HEK293 (cell line): ENCODE results near the gene AP3B1.

Experiments used
- CTCF ChIA-PET: fragments of 350-600 bp; formaldehyde crosslinking; extraction: SDS; loops from one replicate; lab custom pipeline; 2021; ENCODE audit warnings: antibody characterized with exemption; lab: Yijun Ruan, JAX
- POLR2A ChIA-PET: fragments of 300-600 bp; formaldehyde crosslinking; extraction: SDS; loops from one replicate; lab custom pipeline; 2020; ENCODE audit warnings: antibody characterized with exemption, inconsistent platforms; lab: Yijun Ruan, JAX
- H3K27ac ChIP-seq: fragments of 200-500 bp; sonication (Bioruptor generic); 2 replicates; pipeline ENCODE4 v1.5.1; 2014; ENCODE audit warnings: low read depth, low read length, control low read depth, inconsistent platforms; ENCODE audit errors: extremely low read depth
- H3K36me3 ChIP-seq, 2 experiments: fragments of 200-500 bp in 1 of 2; sonication (Bioruptor generic) in 1 of 2; 1 replicate in 1 of 2; 2 replicates in 1 of 2; pipeline ENCODE4 v1.5.1; 2014 to 2017; ENCODE audit warnings: inconsistent platforms in 2 of 2, low read length in 2 of 2; ENCODE audit not compliant: control insufficient read depth in 2 of 2, insufficient read depth in 1 of 2
- H3K4me1 ChIP-seq: fragments of 200-500 bp; sonication (Bioruptor generic); 2 replicates; pipeline ENCODE4 v1.5.1; 2014; ENCODE audit warnings: mild to moderate bottlenecking, low read length, inconsistent platforms; ENCODE audit not compliant: control insufficient read depth, insufficient read depth
- H3K4me3 ChIP-seq: 2 replicates; pipeline ENCODE4 v1.5.1; 2011; ENCODE audit warnings: low read depth, mild to moderate bottlenecking, control low read depth, low read length, moderate library complexity
- H3K9me3 ChIP-seq: fragments of 200-500 bp; sonication (Bioruptor generic); 2 replicates; pipeline ENCODE4 v1.5.1; 2014; ENCODE audit warnings: low read depth, low read length, inconsistent platforms; ENCODE audit not compliant: control insufficient read depth, insufficient read depth
- AEBP2 ChIP-seq: fragments of 450-650 bp; formaldehyde crosslinking; IDR thresholded peaks from 2 replicates; pipeline ENCODE4 v1.5.1; 2016; ENCODE audit warnings: missing biosample characterization, missing genetic modification characterization, borderline replicate concordance
- EGR2 ChIP-seq: fragments of 450-650 bp; formaldehyde crosslinking; IDR thresholded peaks from 2 replicates; pipeline ENCODE4 v1.5.1; 2016; ENCODE audit warnings: low read depth, missing biosample characterization, missing genetic modification characterization
- ELK4 ChIP-seq: IDR thresholded peaks from 2 replicates; pipeline ENCODE4 v1.6.1; 2011; ENCODE audit warnings: mild to moderate bottlenecking, low read depth, low read length, borderline replicate concordance
- GLIS2 ChIP-seq: fragments of 450-650 bp; formaldehyde crosslinking; IDR thresholded peaks from 2 replicates; pipeline ENCODE4 v1.5.1; 2016; ENCODE audit warnings: missing biosample characterization, missing genetic modification characterization
- OSR2 ChIP-seq: fragments of 450-650 bp; formaldehyde crosslinking; IDR thresholded peaks from 2 replicates; pipeline ENCODE4 v1.5.1; 2016; ENCODE audit warnings: missing biosample characterization, missing genetic modification characterization
- ZFHX2 ChIP-seq: fragments of 450-650 bp; formaldehyde crosslinking; conservative IDR thresholded peaks from 2 replicates; pipeline ENCODE4 v1.5.1; 2016; ENCODE audit warnings: missing biosample characterization, missing genetic modification characterization
- ZFP37 ChIP-seq: fragments of 450-650 bp; formaldehyde crosslinking; IDR thresholded peaks from 2 replicates; pipeline ENCODE4 v1.5.1; 2016; ENCODE audit warnings: missing biosample characterization, missing genetic modification characterization
- ZNF133 ChIP-seq: fragments of 450-650 bp; formaldehyde crosslinking; IDR thresholded peaks from 2 replicates; pipeline ENCODE4 v1.5.1; 2016; ENCODE audit warnings: missing biosample characterization, missing genetic modification characterization
- ZNF140 ChIP-seq: fragments of 450-650 bp; formaldehyde crosslinking; IDR thresholded peaks from 2 replicates; pipeline ENCODE4 v1.5.1; 2016; ENCODE audit warnings: missing biosample characterization, missing genetic modification characterization
- ZNF169 ChIP-seq: fragments of 450-650 bp; formaldehyde crosslinking; IDR thresholded peaks from 2 replicates; pipeline ENCODE4 v1.5.1; 2016; ENCODE audit warnings: missing biosample characterization, missing genetic modification characterization
- ZNF18 ChIP-seq: fragments of 450-650 bp; formaldehyde crosslinking; IDR thresholded peaks from 2 replicates; pipeline ENCODE4 v1.5.1; 2016; ENCODE audit warnings: missing biosample characterization, missing genetic modification characterization
- ZNF292 ChIP-seq: fragments of 450-650 bp; formaldehyde crosslinking; IDR thresholded peaks from 2 replicates; pipeline ENCODE4 v1.5.1; 2016; ENCODE audit warnings: low read depth, missing biosample characterization, missing genetic modification characterization, borderline replicate concordance
- ZNF354C ChIP-seq: fragments of 450-650 bp; formaldehyde crosslinking; IDR thresholded peaks from 2 replicates; pipeline ENCODE4 v1.5.1; 2016; ENCODE audit warnings: missing biosample characterization, missing genetic modification characterization, low read depth, borderline replicate concordance
- ZNF423 ChIP-seq: fragments of 450-650 bp; formaldehyde crosslinking; IDR thresholded peaks from 2 replicates; pipeline ENCODE4 v1.5.1; 2016; ENCODE audit warnings: missing biosample characterization, missing genetic modification characterization
- ZNF449 ChIP-seq: fragments of 450-650 bp; formaldehyde crosslinking; IDR thresholded peaks from 2 replicates; pipeline ENCODE4 v1.5.1; 2017; ENCODE audit warnings: missing biosample characterization, mild to moderate bottlenecking, missing genetic modification characterization, moderate library complexity
- ZNF473 ChIP-seq: fragments of 450-650 bp; formaldehyde crosslinking; IDR thresholded peaks from 2 replicates; pipeline ENCODE4 v1.5.1; 2017; ENCODE audit warnings: missing biosample characterization, missing genetic modification characterization
- ZNF501 ChIP-seq: fragments of 450-650 bp; formaldehyde crosslinking; IDR thresholded peaks from 2 replicates; pipeline ENCODE4 v1.5.1; 2016; ENCODE audit warnings: missing biosample characterization, missing genetic modification characterization
- ZNF571 ChIP-seq: fragments of 450-650 bp; formaldehyde crosslinking; IDR thresholded peaks from 2 replicates; pipeline ENCODE4 v1.5.0; 2017; ENCODE audit warnings: missing biosample characterization, missing genetic modification characterization
- ZNF580 ChIP-seq: fragments of 450-650 bp; formaldehyde crosslinking; IDR thresholded peaks from 2 replicates; pipeline ENCODE4 v1.5.1; 2016; ENCODE audit warnings: missing biosample characterization, missing genetic modification characterization
- ZNF610 ChIP-seq: fragments of 450-650 bp; formaldehyde crosslinking; IDR thresholded peaks from 2 replicates; pipeline ENCODE4 v1.5.1; 2016; ENCODE audit warnings: missing biosample characterization, missing genetic modification characterization, borderline replicate concordance
- ZNF624 ChIP-seq: fragments of 450-650 bp; formaldehyde crosslinking; IDR thresholded peaks from 2 replicates; pipeline ENCODE4 v1.5.1; 2017; ENCODE audit warnings: missing biosample characterization, missing genetic modification characterization
- ZNF677 ChIP-seq: fragments of 450-650 bp; IDR thresholded peaks from 2 replicates; pipeline ENCODE4 v1.5.0; 2018; ENCODE audit warnings: missing biosample characterization, mild to moderate bottlenecking, missing genetic modification characterization, moderate library complexity
- ZNF785 ChIP-seq: fragments of 450-650 bp; formaldehyde crosslinking; IDR thresholded peaks from 2 replicates; pipeline ENCODE4 v1.5.1; 2016; ENCODE audit warnings: missing biosample characterization, missing genetic modification characterization
- ZNF791 ChIP-seq: fragments of 450-650 bp; formaldehyde crosslinking; IDR thresholded peaks from 2 replicates; pipeline ENCODE4 v1.5.1; 2016; ENCODE audit warnings: missing biosample characterization, missing genetic modification characterization
- ZNF843 ChIP-seq: fragments of 450-650 bp; formaldehyde crosslinking; IDR thresholded peaks from 2 replicates; pipeline ENCODE4 v1.5.1; 2016; ENCODE audit warnings: missing biosample characterization, missing genetic modification characterization

The AP3B1 gene

GRCh38 chr5:78235289-78235688, 59.2 kb downstream of the AP3B1 start (continued):
- TF ChIP-seq ZNF624 (no peak), ZNF571 (no peak), ZNF473 (tag by site-specific recombination) (no peak), ZNF501 (tag by site-specific recombination) (no peak), ZNF785 (tag by site-specific recombination) (no peak)

- Histone ChIP-seq H3K9me3 (no peaks in the 10 kb centered on the region), H3K4me3 (no peak overlapping the region), H3K27ac (no peak overlapping the region), H3K4me1 (no peaks in the 10 kb centered on the region), H3K36me3 (peaks cover 0 to 3% of the 10 kb centered on the region in 2 experiments; a peak in 2 of 3 replicates)
- peak; percentile 81 for TF ChIP-seq ZFHX2 (tag by site-specific recombination)
- no peak for TF ChIP-seq ZNF140 (tag by site-specific recombination)
- peak; percentile 80; the same call in 1 of the 2 replicates for TF ChIP-seq EGR2
- POLR2A ChIA-PET: no interaction called here
- CTCF ChIA-PET: no interaction called here
Observed at GRCh38 chr5:78234804-78235203, 59.7 kb downstream of the AP3B1 start.

- ChIA-PET POLR2A (no interaction called here), CTCF (no interaction called here)
- no peaks in the 10 kb centered on the region for H3K4me1 ChIP-seq
- H3K4me3 ChIP-seq: no peak overlapping the region
- no peak overlapping the region for H3K27ac ChIP-seq
- no peaks in the 10 kb centered on the region for H3K9me3 ChIP-seq
- TF ChIP-seq ZNF791: no peak
- no peak for TF ChIP-seq ZNF133
- TF ChIP-seq ZNF449 (tag by site-specific recombination): no peak
- TF ChIP-seq ZNF140 (tag by site-specific recombination): no peak
- TF ChIP-seq ZNF169 (tag by site-specific recombination): no peak
- TF ChIP-seq ZNF354C: no peak
- TF ChIP-seq ZNF843: no peak
- no peak for TF ChIP-seq ZFP37 (tag by site-specific recombination)
- TF ChIP-seq OSR2: no peak
- no peak for TF ChIP-seq ZNF18
- no peak for TF ChIP-seq ZNF677 (tag by site-specific recombination)
- TF ChIP-seq ZNF423 (tag by site-specific recombination): no peak
- no peak for TF ChIP-seq GLIS2 (tag by site-specific recombination)
- no peak for TF ChIP-seq ELK4
- TF ChIP-seq ZNF610: no peak
- no peak for TF ChIP-seq AEBP2 (tag by site-specific recombination)
- no peak for TF ChIP-seq ZNF580 (tag by site-specific recombination)
- TF ChIP-seq ZNF292 (tag by site-specific recombination): no peak
- TF ChIP-seq, all 188 proteins: peak for 0
- H3K36me3 ChIP-seq: no peaks in the 10 kb centered on the region; a peak in 1 of 3 replicates
Observed at GRCh38 chr5:78232163-78232562, 62.3 kb downstream of the AP3B1 start.
